HG03066 (cell line): ENCODE data around the gene CHMP4A.
"Not testable (repeated sequence)": the region's sequence is repeated elsewhere in the genome, so short reads cannot be mapped to it uniquely, and the experiment has no call there.

Experiments
- ATAC-seq: cut with Tn5 transposase; IDR thresholded peaks from one replicate; pipeline ENCODE4 v1.9.1; 2021; ENCODE audit warnings: low read depth; ENCODE audit not compliant: unreplicated experiment

CHMP4A gene

GRCh38 chr14:24231263-24232120 lies 18.2 kb upstream of the CHMP4A start:
- no peak for ATAC-seq

- ATAC-seq: no peak
These were observed 15.6 kb upstream of the CHMP4A start for GRCh38 chr14:24228902-24229301.

GRCh38 chr14:24226473-24226872 lies 13.2 kb upstream of the CHMP4A start:
- no peak for ATAC-seq

GRCh38 chr14:24224618-24225071 lies 11.4 kb upstream of the CHMP4A start:
- no peak for ATAC-seq

GRCh38 chr14:24222987-24223386 lies 9.7 kb upstream of the CHMP4A start:
- ATAC-seq: not testable (repeated sequence)

- ATAC-seq: no peak
These were observed 6.2 kb upstream of the CHMP4A start for GRCh38 chr14:24219521-24219920.

- ATAC-seq: no peak
These were observed 5.8 kb upstream of the CHMP4A start for GRCh38 chr14:24219080-24219479.

- ATAC-seq: not testable (repeated sequence)
These were observed 3.6 kb upstream of the CHMP4A start for GRCh38 chr14:24216876-24217275.

- ATAC-seq: no peak
These were observed 3.0 kb upstream of the CHMP4A start for GRCh38 chr14:24216345-24216699.

- ATAC-seq: peak; percentile 61
These were observed 2.4 kb upstream of the CHMP4A start, which contains the start of gene MDP1 for GRCh38 chr14:24215495-24216344. Gene MDP1 (minus strand): TSS chr14:24216066. CDS start chr14:24215955, 111 bp downstream.

GRCh38 chr14:24213866-24214662 lies 776 bp upstream of the CHMP4A start:
- no peak for ATAC-seq

- ATAC-seq: no peak
These were observed 2.0 kb downstream of the CHMP4A start for GRCh38 chr14:24211311-24211710.

- no peak for ATAC-seq
These were observed 5.7 kb downstream of the CHMP4A start for GRCh38 chr14:24207625-24208024.

- ATAC-seq: no peak
These were observed 6.2 kb downstream of the CHMP4A start for GRCh38 chr14:24207104-24207551.

GRCh38 chr14:24206260-24207103 lies 6.8 kb downstream of the CHMP4A start:
- ATAC-seq: no peak

- ATAC-seq: no peak
These were observed 8.8 kb downstream of the CHMP4A start for GRCh38 chr14:24204163-24205146.

GRCh38 chr14:24203249-24203886 lies 9.9 kb downstream of the CHMP4A start:
- ATAC-seq: not testable (repeated sequence)

- ATAC-seq: not testable (repeated sequence)
These were observed 10.8 kb downstream of the CHMP4A start for GRCh38 chr14:24202538-24202937.
